AG09319 (cell line): ENCODE results near the gene CLASP1.

Experiments used
- DNase-seq: peaks from one replicate; pipeline ENCODE4 v3.0.0-alpha.2; 2010; ENCODE audit warnings: low read depth; ENCODE audit errors: extremely low read depth
- TF ChIP-seq, protein P1 (sequence below): IDR thresholded peaks from 2 replicates; pipeline ENCODE4 v1.5.1; 2011; ENCODE audit warnings: low read depth, mild to moderate bottlenecking, inconsistent platforms, low read length, moderate library complexity

Gene CLASP1

DNA sequence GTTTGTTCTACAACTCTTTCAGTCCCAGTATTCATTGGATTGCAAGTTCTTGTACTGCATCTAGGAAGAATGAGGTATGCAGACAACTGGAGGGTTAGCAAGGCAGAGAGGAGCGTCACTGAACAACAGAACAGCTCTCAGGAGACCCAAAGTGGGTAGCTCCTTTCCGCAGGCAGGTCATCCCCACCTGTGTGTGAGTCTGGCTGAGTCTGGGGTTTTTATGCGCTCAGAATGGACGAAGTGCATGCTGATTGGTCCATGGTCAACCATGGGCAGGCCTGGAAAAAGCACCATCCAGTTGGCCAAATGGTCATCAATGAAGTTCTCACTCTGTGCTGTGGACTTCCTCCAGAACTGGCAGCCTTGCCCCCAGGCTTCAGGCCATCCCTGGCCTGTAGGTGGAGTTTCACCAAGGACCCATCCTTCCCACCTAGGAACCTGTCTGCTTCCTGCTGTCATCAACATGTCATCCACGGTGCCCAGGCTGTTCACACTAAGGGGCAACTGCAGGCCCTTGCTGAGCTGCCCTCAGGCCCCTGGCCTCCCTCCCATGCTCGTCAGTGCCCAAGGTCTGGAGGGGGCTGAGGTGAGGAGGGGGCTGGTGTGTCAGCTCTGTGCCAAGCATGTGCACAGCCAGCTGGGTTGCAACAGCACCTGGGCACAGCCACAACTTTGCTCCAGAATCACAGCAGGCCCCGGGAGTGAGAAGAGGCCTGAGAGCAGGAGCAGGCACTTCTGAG is 353.2 kb downstream of the CLASP1 start:
- TF ChIP-seq, protein P1, sequence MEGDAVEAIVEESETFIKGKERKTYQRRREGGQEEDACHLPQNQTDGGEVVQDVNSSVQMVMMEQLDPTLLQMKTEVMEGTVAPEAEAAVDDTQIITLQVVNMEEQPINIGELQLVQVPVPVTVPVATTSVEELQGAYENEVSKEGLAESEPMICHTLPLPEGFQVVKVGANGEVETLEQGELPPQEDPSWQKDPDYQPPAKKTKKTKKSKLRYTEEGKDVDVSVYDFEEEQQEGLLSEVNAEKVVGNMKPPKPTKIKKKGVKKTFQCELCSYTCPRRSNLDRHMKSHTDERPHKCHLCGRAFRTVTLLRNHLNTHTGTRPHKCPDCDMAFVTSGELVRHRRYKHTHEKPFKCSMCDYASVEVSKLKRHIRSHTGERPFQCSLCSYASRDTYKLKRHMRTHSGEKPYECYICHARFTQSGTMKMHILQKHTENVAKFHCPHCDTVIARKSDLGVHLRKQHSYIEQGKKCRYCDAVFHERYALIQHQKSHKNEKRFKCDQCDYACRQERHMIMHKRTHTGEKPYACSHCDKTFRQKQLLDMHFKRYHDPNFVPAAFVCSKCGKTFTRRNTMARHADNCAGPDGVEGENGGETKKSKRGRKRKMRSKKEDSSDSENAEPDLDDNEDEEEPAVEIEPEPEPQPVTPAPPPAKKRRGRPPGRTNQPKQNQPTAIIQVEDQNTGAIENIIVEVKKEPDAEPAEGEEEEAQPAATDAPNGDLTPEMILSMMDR = no peak
- DNase-seq = no peak

DNA sequence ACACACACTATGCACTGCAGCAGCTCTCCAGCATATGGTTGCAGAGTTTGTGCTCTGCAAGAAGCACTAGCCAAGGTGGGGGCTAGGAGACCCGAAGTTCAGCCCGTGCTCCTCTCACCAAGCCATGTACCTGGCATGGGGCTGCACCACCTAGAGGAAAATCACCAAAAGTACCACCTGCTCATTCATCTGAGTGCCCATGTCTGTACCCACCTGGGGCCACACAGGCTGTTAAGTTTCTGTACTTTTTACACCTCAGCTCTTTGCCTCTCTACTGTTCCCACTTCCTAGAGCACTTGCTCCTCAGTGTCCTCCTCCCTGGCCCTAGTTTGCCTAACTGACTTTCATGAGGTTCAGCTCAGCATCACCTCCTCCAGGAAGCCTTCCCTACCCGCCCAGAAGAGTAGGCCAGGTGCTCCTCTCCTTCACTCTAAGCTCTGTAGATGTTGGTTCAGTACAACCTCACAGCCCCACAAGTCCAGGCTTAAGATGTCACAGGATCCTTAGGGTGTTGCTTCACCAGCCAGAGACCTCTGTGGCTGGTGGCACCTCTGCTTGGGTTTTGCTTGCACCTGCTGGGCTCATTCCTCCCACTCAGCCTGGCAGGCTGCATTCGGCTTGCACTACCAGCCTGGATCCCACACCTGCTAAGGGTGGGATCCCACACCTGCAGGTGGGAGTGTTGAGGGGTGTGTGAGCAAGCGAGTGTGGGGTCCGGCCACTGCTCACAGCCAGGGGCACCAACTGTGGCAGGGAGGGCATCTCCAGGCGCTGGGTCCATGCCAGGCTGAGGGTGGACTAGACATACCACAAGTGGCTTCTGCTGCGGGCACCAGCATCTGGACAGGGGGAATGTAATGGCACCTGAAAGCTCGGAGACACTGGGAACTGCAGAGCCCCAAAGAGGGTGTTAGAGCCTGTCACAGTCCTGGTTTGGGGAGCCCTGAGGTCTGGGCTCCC is 354.1 kb downstream of the CLASP1 start:
- TF ChIP-seq, protein P1 = no peak
- no peak for DNase-seq

DNA sequence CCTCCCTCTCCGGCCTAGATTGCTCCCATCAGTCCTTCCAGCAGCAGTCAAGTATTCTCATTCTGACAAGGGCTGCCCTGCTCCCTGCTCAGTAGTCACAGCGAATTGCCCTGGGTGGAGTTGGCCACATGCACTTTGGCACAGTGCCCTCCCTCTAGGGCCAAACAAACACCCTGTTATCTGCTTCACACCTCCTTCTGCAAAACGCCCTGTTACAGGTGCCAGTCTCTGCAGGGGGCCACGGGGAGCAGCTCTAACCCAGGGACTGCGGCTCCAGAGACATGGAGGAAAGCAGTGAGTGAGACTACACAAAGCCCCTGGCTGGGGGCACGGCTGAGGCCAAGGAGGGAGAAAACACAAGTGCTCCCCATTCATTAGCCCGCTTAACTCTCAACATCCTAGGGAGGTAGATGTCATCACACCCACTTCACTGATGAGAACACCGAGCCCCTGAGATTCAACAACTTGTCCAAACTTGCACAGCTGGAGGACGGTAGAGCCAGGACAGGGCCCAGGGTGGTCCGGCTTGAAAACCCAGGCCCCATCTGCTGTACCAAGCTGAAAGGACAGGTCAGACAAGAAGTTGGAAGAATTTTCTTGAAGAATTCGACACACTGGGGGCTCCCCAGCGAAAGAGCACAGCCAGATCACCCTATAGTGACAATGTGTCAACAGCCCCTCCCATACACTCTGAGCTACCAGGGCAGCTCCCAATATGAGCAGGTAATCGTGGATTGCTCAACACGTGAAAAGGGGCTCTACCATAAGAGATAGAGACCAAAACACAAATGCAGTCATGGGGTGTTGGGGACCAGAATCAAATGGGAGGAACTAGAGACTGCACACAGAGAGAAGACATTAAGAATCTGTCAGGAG is 355.6 kb downstream of the CLASP1 start:
- TF ChIP-seq, protein P1 = no peak
- no peak for DNase-seq

DNA sequence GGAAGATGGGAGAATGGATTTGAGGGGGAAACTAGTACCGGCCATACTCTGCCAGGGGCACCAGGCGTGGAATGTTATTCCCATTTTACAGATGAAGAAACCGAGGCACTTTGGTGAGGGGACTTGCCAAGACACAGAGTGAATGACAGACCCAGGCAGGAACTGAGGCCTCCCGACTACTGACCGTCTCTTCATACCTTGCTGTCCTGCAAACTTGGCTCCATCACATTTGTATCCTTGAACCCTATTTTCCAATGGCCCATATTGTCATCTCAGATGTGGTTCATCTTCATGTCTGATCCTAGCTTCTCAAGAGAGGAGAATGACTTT is 358.0 kb downstream of the CLASP1 start:
- no peak for DNase-seq
- TF ChIP-seq, protein P1 = no peak

DNA sequence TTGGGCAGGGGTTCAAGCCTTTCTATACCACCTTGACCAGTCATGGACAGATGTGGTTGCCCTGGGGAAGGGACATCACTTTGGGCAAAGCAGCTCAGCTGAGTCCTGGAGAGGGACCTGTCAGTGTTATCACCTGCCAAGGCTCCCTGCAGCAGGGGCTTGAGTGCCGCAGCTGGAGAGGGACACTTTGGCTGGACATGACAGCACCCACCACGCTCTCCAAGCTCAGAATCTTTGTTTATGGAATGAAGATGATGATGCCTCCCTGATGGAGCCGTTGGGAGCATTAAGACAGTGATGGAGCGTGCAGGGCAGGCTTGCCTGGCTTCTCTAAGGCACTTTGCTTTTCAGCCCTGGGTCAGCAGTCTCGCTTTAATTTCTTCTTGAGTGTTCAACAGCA is 360.0 kb downstream of the CLASP1 start:
- no peak for DNase-seq
- TF ChIP-seq, protein P1 = no peak

DNA sequence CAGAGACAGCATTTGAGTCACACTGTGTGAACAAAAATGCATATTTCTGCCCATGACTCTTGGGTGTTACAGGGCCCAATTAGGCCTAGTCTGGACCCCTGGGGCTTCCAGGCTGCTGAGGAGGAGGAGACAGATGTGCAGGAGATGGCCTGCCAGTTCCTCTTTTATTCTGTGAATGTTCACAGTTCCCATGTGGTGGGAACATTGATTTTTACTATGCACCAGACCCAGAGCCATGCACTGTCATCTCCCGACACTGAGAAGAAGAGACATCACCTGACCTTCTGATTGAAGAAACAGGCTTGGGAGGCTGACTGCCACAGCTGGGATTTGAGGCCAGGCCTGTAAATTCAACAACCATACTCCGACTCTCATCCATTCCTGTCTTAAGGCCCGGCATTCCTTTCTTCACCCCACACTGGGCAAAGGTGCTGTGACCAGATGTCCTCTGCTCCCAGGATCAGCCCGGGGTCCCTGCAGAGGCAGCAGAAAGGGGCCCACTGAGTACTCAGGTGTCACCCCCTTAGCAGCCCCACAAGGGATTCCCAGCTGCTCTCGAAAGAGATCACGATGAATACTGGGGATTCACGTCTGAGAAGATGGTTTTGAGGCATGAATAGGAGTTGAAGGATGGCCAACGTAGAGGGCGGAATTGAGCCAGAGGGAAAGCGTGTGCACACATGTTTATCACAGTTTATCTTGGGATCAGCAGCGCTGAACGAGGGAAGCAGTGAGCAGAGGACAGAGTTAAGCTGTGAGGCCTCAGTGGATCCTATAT is 360.6 kb downstream of the CLASP1 start:
- TF ChIP-seq, protein P1 = no peak
- DNase-seq = no peak
